Body of pancreas (tissue), 4 donors: ENCODE data around the gene ATP9B.

Experiments used
- POLR2A ChIP-seq, 3 donors: fragments of 450-650 bp; IDR thresholded peaks; one replicate each; pipeline ENCODE4 v1.6.1; 2016; ENCODE audit warnings: antibody characterized with exemption in 3 of 3, mild to moderate bottlenecking in 2 of 3
- TF ChIP-seq, protein P1 (sequence below), 7 experiments: fragments of 450-650 bp in 4 of 7; fragments of 200-600 bp in 3 of 7; sonication (generic) in 3 of 7; IDR thresholded peaks; one replicate each; pipeline ENCODE4 v1.5.1; 2016 to 2019; ENCODE audit warnings: antibody characterized with exemption in 7 of 7

DNA sequence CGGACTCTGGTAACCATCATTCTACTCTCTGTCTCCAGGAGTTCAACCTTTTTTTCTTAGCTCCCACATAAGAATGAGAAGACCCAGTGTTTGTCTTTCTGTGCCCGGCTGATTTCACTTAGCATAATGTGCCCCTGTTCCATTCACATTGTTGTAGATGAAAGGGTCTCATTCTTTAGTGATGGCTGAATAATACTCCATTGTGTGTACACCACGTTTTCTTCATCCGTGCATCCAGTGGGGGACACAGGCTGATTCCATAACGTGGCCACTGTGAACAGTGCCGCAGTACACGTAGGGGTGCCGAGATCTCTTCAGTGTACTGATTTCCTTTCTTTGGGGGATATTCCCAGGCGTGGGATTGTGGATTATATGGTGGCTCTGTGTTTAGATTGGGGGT, 254.3 kb downstream of the ATP9B start:
- TF ChIP-seq POLR2A (IDR thresholded peaks at IDR 0.05), result no peak
- TF ChIP-seq, protein P1, sequence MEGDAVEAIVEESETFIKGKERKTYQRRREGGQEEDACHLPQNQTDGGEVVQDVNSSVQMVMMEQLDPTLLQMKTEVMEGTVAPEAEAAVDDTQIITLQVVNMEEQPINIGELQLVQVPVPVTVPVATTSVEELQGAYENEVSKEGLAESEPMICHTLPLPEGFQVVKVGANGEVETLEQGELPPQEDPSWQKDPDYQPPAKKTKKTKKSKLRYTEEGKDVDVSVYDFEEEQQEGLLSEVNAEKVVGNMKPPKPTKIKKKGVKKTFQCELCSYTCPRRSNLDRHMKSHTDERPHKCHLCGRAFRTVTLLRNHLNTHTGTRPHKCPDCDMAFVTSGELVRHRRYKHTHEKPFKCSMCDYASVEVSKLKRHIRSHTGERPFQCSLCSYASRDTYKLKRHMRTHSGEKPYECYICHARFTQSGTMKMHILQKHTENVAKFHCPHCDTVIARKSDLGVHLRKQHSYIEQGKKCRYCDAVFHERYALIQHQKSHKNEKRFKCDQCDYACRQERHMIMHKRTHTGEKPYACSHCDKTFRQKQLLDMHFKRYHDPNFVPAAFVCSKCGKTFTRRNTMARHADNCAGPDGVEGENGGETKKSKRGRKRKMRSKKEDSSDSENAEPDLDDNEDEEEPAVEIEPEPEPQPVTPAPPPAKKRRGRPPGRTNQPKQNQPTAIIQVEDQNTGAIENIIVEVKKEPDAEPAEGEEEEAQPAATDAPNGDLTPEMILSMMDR (IDR thresholded peaks at IDR 0.05), result no peak
